ENCODE data around the gene RYR1. TPM values are rescaled to one million over a fixed set of nuclear protein-coding genes. Genes with fewer than 3 reads are reported as not detected.
"Not testable (repeated sequence)": the region's sequence is repeated elsewhere in the genome, so short reads cannot be mapped to it uniquely, and the experiment has no call there.

The RYR1 gene
- total RNA-seq, 4 donors from 2014 or later, result 0.82 to 1.6 (median 1.5) TPM

GRCh38 chr19:38467541-38468525 is 34.3 kb downstream of the RYR1 start:
- H3K4me1 ChIP-seq, result no peaks in the 10 kb centered on the region
- no peaks in the 10 kb centered on the region for H3K36me3 ChIP-seq
- 86 to 99% methylated on average over 10 to 12 of the region's 17 CpGs for WGBS, 2 donors (ENCODE audit: low coverage in 1 of 2)
- no peak overlapping the region for H3K4me3 ChIP-seq
- ATAC-seq, result no peak
- TF ChIP-seq POLR2A (IDR thresholded peaks at IDR 0.05) (no peak), CTCF (IDR thresholded peaks at IDR 0.05) (no peak), EP300 (IDR thresholded peaks at IDR 0.05) (no peak), POLR2AphosphoS5 (IDR thresholded peaks at IDR 0.05) (no peak)
- H3K27me3 ChIP-seq, result peaks cover 36% of the 10 kb centered on the region
- no peaks in the 10 kb centered on the region for H3K9me3 ChIP-seq
- no peak overlapping the region for H3K27ac ChIP-seq

- H3K4me1 ChIP-seq, result no peaks in the 10 kb centered on the region
- ATAC-seq, result no peak
- no peak overlapping the region for H3K27ac ChIP-seq
- no peaks in the 10 kb centered on the region for H3K9me3 ChIP-seq
- H3K27me3 ChIP-seq, result peaks cover 31% of the 10 kb centered on the region
- TF ChIP-seq POLR2AphosphoS5 (IDR thresholded peaks at IDR 0.05), result no peak
- no peak for TF ChIP-seq POLR2A (IDR thresholded peaks at IDR 0.05)
- TF ChIP-seq EP300 (IDR thresholded peaks at IDR 0.05), result no peak
- TF ChIP-seq CTCF (IDR thresholded peaks at IDR 0.05), result no peak
- H3K4me3 ChIP-seq, result no peak overlapping the region
- H3K36me3 ChIP-seq, result no peaks in the 10 kb centered on the region
- WGBS, 2 donors (ENCODE audit: low coverage in 1 of 2), result 56% methylated on average over 1 of the region's 5 CpGs; no CpG with 5 or more reads in 1 of the 2 donors
Measured at GRCh38 chr19:38469151-38469550, 35.7 kb downstream of the RYR1 start.

GRCh38 chr19:38470788-38471480 is 37.4 kb downstream of the RYR1 start:
- WGBS, 2 donors (ENCODE audit: low coverage in 1 of 2), result 71 to 81% methylated on average over 8 to 12 of the region's 12 CpGs
- no peaks in the 10 kb centered on the region for H3K36me3 ChIP-seq
- ATAC-seq, result no peak
- peaks cover 29% of the 10 kb centered on the region for H3K27me3 ChIP-seq
- TF ChIP-seq EP300 (IDR thresholded peaks at IDR 0.05), result no peak
- TF ChIP-seq POLR2A (IDR thresholded peaks at IDR 0.05), result no peak
- no peak for TF ChIP-seq POLR2AphosphoS5 (IDR thresholded peaks at IDR 0.05)
- TF ChIP-seq CTCF (IDR thresholded peaks at IDR 0.05), result no peak
- no peak overlapping the region for H3K4me3 ChIP-seq
- no peaks in the 10 kb centered on the region for H3K4me1 ChIP-seq
- no peak overlapping the region for H3K27ac ChIP-seq
- no peaks in the 10 kb centered on the region for H3K9me3 ChIP-seq

GRCh38 chr19:38472725-38473124 is 39.2 kb downstream of the RYR1 start:
- not testable (repeated sequence) for H3K4me3 ChIP-seq, ATAC-seq, H3K4me1 ChIP-seq, H3K27ac ChIP-seq, H3K9me3 ChIP-seq, H3K36me3 ChIP-seq
- WGBS, 2 donors (ENCODE audit: low coverage in 1 of 2), result 86 to 93% methylated on average over 2 to 4 of the region's 4 CpGs
- peaks cover 46% of the 10 kb centered on the region for H3K27me3 ChIP-seq

GRCh38 chr19:38473201-38473600 is 39.7 kb downstream of the RYR1 start:
- Histone ChIP-seq H3K4me3 (no peak overlapping the region), H3K27ac (no peak overlapping the region), H3K36me3 (no peaks in the 10 kb centered on the region), H3K27me3 (peaks cover 50% of the 10 kb centered on the region), H3K9me3 (no peaks in the 10 kb centered on the region), H3K4me1 (no peaks in the 10 kb centered on the region)
- TF ChIP-seq POLR2AphosphoS5 (IDR thresholded peaks at IDR 0.05), result no peak
- TF ChIP-seq CTCF (IDR thresholded peaks at IDR 0.05), result no peak
- TF ChIP-seq EP300 (IDR thresholded peaks at IDR 0.05), result no peak
- TF ChIP-seq POLR2A (IDR thresholded peaks at IDR 0.05), result no peak
- ATAC-seq, result no peak
- WGBS, 2 donors (ENCODE audit: low coverage in 1 of 2), result 78 to 88% methylated on average over 3 of the region's 21 CpGs

Measured in gastroesophageal sphincter (tissue), 4 donors.